GM12873 (cell line): Measurements from ENCODE around the gene TYW5.

Source experiments
- TF ChIP-seq, protein P1 (sequence below): IDR thresholded peaks from 2 replicates; pipeline ENCODE4 v1.5.1; 2012; ENCODE audit warnings: low read depth, mild to moderate bottlenecking, moderate library complexity, low read length, control low read depth; ENCODE audit not compliant: insufficient read depth; ENCODE audit errors: missing control alignments

The TYW5 gene

DNA sequence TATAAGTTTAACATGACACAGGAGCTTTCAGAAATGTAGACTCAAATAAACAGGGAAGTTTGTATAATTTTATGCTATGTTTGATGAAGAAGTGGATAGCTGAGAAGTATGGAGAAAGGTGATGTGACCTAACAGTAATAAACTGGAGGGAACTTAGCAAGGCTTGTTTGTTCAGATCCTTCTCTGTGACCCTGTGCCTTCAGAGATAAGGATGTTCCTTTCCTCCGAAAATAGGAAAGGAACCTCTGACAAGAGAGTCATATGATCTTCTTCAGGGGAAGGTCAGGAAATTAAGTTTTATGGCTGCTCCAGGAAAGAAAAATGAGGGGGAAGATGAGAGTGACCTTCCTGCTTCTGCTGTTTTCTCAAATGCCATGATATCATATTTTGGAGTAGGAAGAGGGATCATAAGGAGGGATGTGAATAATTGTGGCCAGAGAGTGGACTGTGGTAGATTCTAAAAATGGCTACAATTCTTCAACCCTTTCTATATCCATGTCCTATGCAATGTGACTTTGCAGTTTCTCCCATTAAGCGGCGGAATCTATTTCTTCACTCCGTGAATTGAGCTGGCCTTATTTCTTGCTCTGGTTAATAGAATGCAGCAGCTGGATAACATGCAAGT is 52.7 kb downstream of the TYW5 start:
- TF ChIP-seq, protein P1, sequence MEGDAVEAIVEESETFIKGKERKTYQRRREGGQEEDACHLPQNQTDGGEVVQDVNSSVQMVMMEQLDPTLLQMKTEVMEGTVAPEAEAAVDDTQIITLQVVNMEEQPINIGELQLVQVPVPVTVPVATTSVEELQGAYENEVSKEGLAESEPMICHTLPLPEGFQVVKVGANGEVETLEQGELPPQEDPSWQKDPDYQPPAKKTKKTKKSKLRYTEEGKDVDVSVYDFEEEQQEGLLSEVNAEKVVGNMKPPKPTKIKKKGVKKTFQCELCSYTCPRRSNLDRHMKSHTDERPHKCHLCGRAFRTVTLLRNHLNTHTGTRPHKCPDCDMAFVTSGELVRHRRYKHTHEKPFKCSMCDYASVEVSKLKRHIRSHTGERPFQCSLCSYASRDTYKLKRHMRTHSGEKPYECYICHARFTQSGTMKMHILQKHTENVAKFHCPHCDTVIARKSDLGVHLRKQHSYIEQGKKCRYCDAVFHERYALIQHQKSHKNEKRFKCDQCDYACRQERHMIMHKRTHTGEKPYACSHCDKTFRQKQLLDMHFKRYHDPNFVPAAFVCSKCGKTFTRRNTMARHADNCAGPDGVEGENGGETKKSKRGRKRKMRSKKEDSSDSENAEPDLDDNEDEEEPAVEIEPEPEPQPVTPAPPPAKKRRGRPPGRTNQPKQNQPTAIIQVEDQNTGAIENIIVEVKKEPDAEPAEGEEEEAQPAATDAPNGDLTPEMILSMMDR, result no peak

DNA sequence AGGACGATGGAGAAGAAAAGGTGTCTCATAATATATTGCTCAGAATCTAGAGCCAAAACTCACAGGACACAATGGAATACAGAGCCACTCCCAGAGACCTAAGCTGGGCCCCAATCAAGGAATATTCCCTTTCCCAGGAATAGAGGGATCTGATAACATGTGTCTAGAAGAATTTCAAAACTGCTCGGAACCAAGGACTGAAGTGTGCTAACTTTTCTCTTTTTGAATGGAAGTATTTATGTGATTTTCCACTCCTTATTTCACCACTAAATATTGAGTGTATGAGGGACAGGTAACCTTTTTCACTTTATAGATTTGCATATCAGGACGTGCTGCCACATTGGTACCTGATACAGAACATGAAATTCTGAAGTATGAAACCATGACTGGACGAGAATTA is 53.3 kb downstream of the TYW5 start:
- TF ChIP-seq, protein P1, result no peak

DNA sequence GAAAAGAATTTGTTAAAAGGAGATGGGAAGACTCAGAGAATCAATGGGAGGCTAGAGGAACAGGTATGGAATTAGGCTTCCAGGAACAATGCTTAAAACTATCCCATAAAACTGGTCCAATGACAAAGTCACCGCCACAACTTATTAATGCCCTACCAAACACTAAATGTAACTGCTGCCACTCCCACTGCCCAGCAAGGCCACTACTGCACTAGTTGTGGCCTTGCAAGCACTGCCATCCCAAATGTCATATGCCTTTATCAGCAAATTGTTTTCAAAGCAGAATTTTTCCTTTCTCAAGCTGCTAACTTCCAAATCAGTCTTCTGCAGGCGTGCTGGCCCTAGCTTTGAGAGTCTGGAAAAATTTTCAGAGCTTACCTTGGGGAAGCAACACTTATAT is 58.7 kb downstream of the TYW5 start:
- TF ChIP-seq, protein P1, result no peak

DNA sequence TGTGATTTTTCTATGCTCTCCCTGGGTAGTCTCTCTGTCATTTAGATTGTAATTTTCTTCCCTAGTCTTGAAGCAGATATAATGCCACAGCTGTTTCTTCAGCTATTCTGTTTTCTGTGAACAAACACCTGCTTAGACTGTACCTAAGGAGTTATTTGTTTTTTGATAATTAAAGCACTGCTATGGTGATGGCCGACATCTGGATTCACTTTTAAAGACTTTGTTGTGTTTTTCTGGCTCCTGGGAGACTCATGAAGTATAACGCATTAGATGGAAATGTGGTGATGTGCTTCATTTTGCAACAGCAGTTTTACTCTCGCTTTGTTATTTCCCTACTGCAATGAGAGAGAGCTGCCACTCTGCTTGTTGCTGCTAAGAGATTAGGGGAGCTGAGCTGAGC is 59.9 kb downstream of the TYW5 start:
- TF ChIP-seq, protein P1, result no peak

DNA sequence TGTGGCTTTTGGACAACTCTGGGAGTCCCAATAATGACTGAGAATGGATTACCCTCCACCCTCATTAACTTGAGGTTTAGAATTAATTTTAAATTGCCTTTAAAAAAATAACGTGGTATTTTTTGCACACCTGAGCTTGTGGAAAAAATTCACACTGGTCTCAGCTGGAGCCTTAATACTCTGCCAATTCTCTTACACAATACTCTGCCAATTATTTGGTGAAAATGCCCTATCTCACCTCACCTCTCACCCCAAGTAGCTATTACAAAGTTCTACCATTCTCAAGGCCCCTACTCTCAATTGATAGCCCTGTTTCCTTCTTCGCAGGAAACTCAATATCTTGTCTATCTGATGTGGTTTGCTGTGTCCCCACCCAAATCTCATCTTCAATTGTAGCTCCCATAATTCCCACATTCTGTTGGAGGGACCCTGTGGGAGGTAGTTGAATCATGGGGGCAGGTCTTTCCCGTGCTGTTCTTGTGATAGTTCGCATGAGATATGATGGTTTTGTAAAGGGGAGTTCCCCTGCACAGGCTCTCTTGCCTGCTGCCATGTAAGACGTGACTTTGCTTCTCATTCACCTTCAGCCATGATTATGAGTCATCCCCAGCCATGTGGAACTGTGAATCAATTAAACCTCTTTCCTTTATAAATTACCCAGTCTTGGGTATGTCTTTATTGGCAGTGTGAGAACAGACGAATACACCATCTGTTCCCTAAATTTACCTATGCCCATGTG is 71.6 kb downstream of the TYW5 start:
- TF ChIP-seq, protein P1, result no peak

DNA sequence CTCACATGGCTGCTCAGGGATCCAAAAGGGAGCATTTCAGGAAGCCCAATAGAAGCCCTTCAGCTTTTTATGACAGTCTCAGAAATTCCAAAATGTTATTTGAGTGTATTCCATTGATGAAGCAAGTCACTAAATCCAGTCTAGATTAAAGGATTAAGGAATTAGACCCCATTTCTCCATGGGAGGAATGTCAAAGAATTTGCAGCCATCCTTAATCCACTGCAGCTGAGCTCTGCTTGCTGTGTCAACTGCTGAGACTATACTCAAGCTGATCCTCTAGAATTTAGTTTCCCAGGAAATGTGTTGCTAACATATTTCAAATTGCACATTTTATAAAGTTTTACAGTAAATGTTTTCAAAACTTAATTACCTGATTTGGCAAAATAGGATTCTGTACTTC is 72.6 kb downstream of the TYW5 start:
- TF ChIP-seq, protein P1, result no peak
